AG09309 (cell line): ENCODE data around the gene GTF3C6.
"Not testable (repeated sequence)": the region's sequence is repeated elsewhere in the genome, so short reads cannot be mapped to it uniquely, and the experiment has no call there.

Experiments
- DNase-seq: peaks from one replicate; pipeline ENCODE4 v3.0.0-alpha.2; 2010; ENCODE audit warnings: low read depth
- H3K4me3 ChIP-seq: 2 replicates; pipeline ENCODE4 v1.5.1; 2011; ENCODE audit warnings: mild to moderate bottlenecking, low read depth, low read length, moderate library complexity; ENCODE audit not compliant: control insufficient read depth
- CTCF ChIP-seq: IDR thresholded peaks from 2 replicates; pipeline ENCODE4 v1.5.1; 2011; ENCODE audit warnings: mild to moderate bottlenecking, low read depth, low read length, inconsistent platforms; ENCODE audit not compliant: insufficient read depth, control insufficient read depth; ENCODE audit errors: missing control alignments

GTF3C6 gene

GRCh38 chr6:111015389-111016124 lies 57.1 kb downstream of the GTF3C6 start:
- no peak for DNase-seq
- no peak for TF ChIP-seq CTCF
- no peak overlapping the region for H3K4me3 ChIP-seq

GRCh38 chr6:111017241-111017640 lies 58.7 kb downstream of the GTF3C6 start:
- not testable (repeated sequence) for H3K4me3 ChIP-seq, DNase-seq
